ENCODE data around the gene MISP. TPM values are rescaled to one million over a fixed set of nuclear protein-coding genes. Genes with fewer than 3 reads are reported as not detected.

Gene MISP
- total and polyA plus RNA-seq, 2 of the 13 experiments (the other 11 are each of a cell fraction or from before 2014, with no cell fraction given), result 0.67 to 1.3 TPM

DNA sequence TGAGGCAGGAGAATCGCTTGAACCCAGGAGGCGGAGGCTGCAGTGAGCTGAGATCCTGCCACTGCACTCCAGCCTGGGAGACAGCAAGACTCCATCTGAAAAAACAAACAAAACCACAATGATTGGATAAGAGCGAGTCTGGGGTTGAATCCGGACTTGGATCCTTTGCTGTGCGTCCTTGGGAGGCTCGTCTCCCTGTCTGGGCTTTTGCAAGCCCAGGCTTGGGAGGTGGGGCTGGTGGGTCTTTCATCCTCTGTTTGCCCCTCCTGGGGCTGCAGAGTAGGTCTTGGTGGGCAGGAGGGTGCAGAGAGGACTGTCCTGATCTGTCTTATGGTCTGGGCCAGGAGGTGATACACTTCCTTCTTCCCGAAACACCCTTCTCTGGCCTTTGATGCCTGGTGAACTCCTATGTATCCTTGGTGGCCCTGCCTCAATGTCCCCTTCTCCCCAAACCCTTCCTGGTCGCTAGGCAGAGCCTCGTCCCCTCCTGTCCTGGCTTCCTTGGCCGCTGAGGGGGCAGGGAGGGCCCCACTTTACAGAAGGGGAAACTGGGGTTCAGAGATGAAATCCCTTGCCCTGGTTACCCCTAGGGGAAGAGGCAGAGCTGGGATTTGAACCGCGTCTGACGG is 25.3 kb upstream of the MISP start:
- ATAC-seq (no peak), DNase-seq (ENCODE audit: low spot score) (no peak), FAIRE-seq (no peak)
- TF ChIP-seq RFX5 (IDR thresholded peaks at IDR 0.05; ENCODE audit: low read depth, low read length) (no peak), ZNF879 (CRISPR knock-in tag; IDR thresholded peaks at IDR 0.05) (no peak), ZNF768 (CRISPR knock-in tag; IDR thresholded peaks at IDR 0.05) (peak; percentile 91)
- Histone ChIP-seq H3K27me3 (ENCODE audit: control insufficient read depth in 1 of 2, insufficient read depth in 2 of 2, low read length in 2 of 2) (no peaks in the 10 kb centered on the region), H3K4me3 (replicated peaks in 1 of 3; ENCODE audit: insufficient read depth in 1 of 3, low read depth in 2 of 3, low read length in 3 of 3) (no peak overlapping the region), H3K9me3 (ENCODE audit: low read length) (no peaks in the 10 kb centered on the region), H3K27ac (ENCODE audit: extremely low read length, insufficient read depth, low read length) (no peak overlapping the region), H3K36me3 (replicated peaks in 1 of 2; ENCODE audit: control insufficient read depth in 1 of 2, insufficient read depth in 2 of 2, low read length in 2 of 2) (no peaks in the 10 kb centered on the region), H2AFZ (ENCODE audit: low read length) (no peak overlapping the region), H3K4me1 (ENCODE audit: insufficient read depth, low read length) (peaks cover 19% of the 10 kb centered on the region), H3K9ac (ENCODE audit: insufficient read depth, low read depth, low read length) (no peak overlapping the region), H3K79me2 (ENCODE audit: insufficient read depth, low read length) (no peaks in the 10 kb centered on the region), H3K4me2 (ENCODE audit: low read depth, low read length) (no peak overlapping the region), H4K20me1 (ENCODE audit: insufficient read depth, low read length) (no peaks in the 10 kb centered on the region)
- WGBS (ENCODE audit: low lambda C conversion rate), result 78% methylated on average over 11 of the region's 13 CpGs
- no TSS peak for BruUV-seq (replicated peaks)
- ChIA-PET POLR2A (no interaction called here), CTCF (ENCODE audit: low intra/inter-chr PET ratio, low total read pairs) (no interaction called here)
- intact Hi-C loops (cut with micrococcal nuclease; ENCODE audit: unreplicated experiment), result no loop called here
- in situ Hi-C loops (cut with HindIII; ENCODE audit: extremely low pct_ligation_motif_present, low pct_unique_long_range_greater_than_20kb), result no loop called here

DNA sequence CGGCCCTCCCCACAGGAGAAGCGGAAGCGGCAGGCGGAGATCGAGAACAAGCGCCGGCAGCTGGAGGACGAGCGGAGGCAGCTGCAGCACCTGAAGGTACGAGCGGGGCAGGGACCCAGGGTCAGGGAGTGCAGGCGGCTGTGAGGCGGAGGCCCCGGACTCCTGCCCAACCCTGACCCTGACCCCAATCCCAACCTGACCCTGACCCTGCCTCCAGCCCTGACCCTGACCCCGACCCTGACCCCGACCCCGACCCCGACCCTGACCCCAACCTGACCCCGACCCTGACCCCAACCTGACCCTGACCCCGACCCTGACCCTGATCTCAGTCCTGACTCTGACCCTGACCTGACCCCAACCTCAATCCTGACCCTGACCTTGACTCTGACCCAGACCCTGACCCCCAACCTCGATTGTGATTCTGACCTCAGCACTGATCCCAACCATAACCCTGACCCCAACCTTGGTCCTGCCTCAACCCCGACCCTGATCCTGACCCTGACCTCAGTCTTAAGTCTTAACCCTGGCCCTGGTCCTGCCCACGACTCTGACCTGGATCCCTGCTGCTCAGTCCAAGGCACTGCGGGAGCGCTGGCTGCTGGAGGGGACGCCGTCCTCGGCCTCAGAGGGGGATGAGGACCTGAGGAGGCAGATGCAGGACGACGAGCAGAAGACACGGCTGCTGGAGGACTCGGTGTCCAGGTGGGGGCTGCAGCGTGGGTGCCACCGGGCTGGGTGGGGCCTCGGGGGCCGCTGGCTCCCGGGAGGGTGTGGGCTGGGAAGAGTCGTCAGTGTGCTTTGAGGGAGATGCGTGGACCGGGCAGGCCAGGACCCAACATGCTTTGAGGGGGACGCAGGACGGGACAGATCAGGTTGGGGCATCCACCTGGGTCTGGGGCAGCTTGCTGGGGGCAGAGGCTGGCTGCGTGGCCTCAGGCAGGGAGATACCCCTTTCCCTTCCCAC is 23.6 kb upstream of the MISP start:
- H3K27me3 ChIP-seq (ENCODE audit: control insufficient read depth in 1 of 2, insufficient read depth in 2 of 2, low read length in 2 of 2), result no peaks in the 10 kb centered on the region
- BruUV-seq (replicated peaks), result no TSS peak
- DNase-seq (ENCODE audit: low spot score) (no peak), ATAC-seq (peak; percentile 48), FAIRE-seq (no peak)
- no peaks in the 10 kb centered on the region for H3K79me2 ChIP-seq (ENCODE audit: insufficient read depth, low read length)
- H4K20me1 ChIP-seq (ENCODE audit: insufficient read depth, low read length), result no peaks in the 10 kb centered on the region
- peaks cover 12% of the 10 kb centered on the region for H3K4me1 ChIP-seq (ENCODE audit: insufficient read depth, low read length)
- H3K36me3 ChIP-seq (replicated peaks in 1 of 2; ENCODE audit: control insufficient read depth in 1 of 2, insufficient read depth in 2 of 2, low read length in 2 of 2), result no peaks in the 10 kb centered on the region
- no peak overlapping the region for H2AFZ ChIP-seq (ENCODE audit: low read length)
- H3K9ac ChIP-seq (ENCODE audit: insufficient read depth, low read depth, low read length), result no peak overlapping the region
- H3K9me3 ChIP-seq (ENCODE audit: low read length), result no peaks in the 10 kb centered on the region
- ChIA-PET POLR2A (interaction anchor here (0.8 kb wide), 1 partner anchor 48 kb away, joined by 3 read pairs; no protein-coding TSS in a partner anchor), CTCF (ENCODE audit: low intra/inter-chr PET ratio, low total read pairs) (no interaction called here)
- H3K27ac ChIP-seq (ENCODE audit: extremely low read length, insufficient read depth, low read length), result no peak overlapping the region
- in situ Hi-C loops (cut with HindIII; ENCODE audit: extremely low pct_ligation_motif_present, low pct_unique_long_range_greater_than_20kb), result no loop called here
- intact Hi-C loops (cut with micrococcal nuclease; ENCODE audit: unreplicated experiment), result no loop called here
- no peak overlapping the region for H3K4me3 ChIP-seq (replicated peaks in 1 of 3; ENCODE audit: insufficient read depth in 1 of 3, low read depth in 2 of 3, low read length in 3 of 3)
- no peak overlapping the region for H3K4me2 ChIP-seq (ENCODE audit: low read depth, low read length)
- 86% methylated on average over 40 of the region's 43 CpGs for WGBS (ENCODE audit: low lambda C conversion rate)
- TF ChIP-seq ISL2 (CRISPR knock-in tag; IDR thresholded peaks at IDR 0.05) (no peak), THAP11 (CRISPR knock-in tag; IDR thresholded peaks at IDR 0.05) (no peak), BORCS8-MEF2B (CRISPR knock-in tag; IDR thresholded peaks at IDR 0.05) (peak; percentile 47; the same call in 1 of the 2 replicates), PITX1 (CRISPR knock-in tag; IDR thresholded peaks at IDR 0.05) (no peak), MLLT10 (CRISPR knock-in tag; IDR thresholded peaks at IDR 0.05) (no peak)
- TF ChIP-seq, protein P1, sequence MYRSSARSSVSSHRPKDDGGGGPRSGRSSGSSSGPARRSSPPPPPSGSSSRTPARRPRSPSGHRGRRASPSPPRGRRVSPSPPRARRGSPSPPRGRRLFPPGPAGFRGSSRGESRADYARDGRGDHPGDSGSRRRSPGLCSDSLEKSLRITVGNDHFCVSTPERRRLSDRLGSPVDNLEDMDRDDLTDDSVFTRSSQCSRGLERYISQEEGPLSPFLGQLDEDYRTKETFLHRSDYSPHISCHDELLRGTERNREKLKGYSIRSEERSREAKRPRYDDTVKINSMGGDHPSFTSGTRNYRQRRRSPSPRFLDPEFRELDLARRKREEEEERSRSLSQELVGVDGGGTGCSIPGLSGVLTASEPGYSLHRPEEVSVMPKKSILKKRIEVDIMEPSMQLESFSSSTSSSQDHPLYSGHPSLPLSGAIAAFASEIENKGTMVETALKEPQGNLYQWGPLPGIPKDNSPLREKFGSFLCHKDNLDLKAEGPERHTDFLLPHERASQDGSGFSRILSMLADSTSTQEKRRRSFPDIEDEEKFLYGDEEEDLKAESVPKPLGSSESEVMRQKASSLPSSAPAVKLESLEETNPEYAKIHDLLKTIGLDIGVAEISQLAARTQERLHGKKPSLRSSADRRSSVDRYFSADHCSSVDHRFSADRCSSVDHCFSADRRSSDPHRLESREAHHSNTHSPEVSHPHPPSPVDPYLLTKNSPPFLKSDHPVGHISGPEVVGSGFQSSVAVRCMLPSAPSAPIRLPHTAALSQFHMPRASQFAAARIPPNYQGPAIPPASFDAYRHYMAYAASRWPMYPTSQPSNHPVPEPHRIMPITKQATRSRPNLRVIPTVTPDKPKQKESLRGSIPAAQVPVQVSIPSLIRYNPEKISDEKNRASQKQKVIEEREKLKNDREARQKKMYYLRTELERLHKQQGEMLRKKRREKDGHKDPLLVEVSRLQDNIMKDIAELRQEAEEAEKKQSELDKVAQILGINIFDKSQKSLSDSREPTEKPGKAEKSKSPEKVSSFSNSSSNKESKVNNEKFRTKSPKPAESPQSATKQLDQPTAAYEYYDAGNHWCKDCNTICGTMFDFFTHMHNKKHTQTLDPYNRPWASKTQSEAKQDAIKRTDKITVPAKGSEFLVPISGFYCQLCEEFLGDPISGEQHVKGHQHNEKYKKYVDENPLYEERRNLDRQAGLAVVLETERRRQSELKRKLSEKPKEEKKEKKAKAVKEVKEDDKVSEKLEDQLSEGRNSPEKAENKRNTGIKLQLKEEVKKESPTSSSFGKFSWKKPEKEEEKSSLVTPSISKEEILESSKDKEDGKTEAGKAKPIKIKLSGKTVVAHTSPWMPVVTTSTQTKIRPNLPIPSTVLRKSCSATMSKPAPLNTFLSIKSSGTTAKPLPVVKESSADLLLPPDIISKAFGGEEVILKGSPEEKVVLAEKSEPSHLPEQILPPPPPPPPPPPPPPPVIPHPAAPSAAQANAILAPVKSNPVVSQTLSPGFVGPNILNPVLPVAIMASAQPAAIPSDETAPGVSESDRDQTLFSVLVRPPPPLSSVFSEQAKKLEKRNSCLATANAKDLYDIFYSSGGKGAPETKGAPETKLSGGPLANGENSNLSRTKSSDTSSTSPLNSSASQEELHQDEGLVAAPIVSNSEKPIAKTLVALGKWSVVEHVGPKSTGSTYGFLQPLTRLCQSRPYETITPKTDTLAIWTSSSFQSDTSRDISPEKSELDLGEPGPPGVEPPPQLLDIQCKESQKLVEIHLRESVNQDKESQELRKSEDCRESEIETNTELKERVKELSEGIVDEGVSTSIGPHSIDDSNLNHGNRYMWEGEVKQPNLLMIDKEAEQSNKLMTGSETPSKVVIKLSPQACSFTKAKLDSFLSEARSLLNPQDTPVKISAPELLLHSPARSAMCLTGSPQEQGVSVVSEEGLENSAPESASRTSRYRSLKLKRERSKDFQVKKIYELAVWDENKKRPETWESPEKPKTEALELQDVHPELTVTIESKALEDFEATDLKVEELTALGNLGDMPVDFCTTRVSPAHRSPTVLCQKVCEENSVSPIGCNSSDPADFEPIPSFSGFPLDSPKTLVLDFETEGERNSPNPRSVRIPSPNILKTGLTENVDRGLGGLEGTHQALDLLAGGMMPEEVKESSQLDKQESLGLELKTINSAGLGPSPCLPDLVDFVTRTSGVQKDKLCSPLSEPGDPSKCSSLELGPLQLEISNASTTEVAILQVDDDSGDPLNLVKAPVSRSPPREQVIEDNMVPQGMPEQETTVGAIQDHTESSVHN (CRISPR knock-in tag; IDR thresholded peaks at IDR 0.05), result no peak

Measured in HepG2 (cell line).